SKM-1 (cell line): Measurements from ENCODE around the gene ZRANB3.
"Not testable (repeated sequence)": the region's sequence is repeated elsewhere in the genome, so short reads cannot be mapped to it uniquely, and the experiment has no call there.

ENCODE experiments used
- DNase-seq: peaks from one replicate; lab custom pipeline; 2025; ENCODE audit not compliant: unreplicated experiment; lab: John Stamatoyannopoulos, UW

Gene ZRANB3

GRCh38 chr2:135337071-135337470 lies 193.9 kb downstream of the ZRANB3 start:
- no peak for DNase-seq

- no peak for DNase-seq
Observed at GRCh38 chr2:135335256-135335655, 195.8 kb downstream of the ZRANB3 start.

- no peak for DNase-seq
Observed at GRCh38 chr2:135327146-135327545, 203.9 kb downstream of the ZRANB3 start.

- no peak for DNase-seq
Observed at GRCh38 chr2:135320465-135321355, 210.3 kb downstream of the ZRANB3 start.

DNA sequence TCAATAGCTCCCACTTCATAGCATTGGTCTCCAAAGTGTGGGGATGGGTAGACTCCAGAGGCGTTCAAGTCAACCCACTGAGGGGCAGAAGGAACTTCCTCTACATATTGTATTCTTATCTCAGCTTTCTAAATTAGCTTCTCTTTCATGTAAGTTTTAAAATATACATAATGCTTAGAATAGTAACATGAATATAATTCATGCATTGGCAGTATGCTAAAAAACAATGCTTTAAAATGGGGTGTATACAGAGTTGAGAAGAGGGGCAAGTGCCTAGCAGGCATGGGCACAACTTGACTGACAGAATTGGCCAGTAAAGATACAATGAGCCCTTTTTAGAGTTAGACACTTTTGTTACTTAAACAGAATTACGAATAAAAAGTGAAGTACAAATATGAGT lies 212.2 kb downstream of the ZRANB3 start:
- DNase-seq: no peak

- no peak for DNase-seq
Observed at GRCh38 chr2:135317375-135317774, 213.6 kb downstream of the ZRANB3 start.

DNA sequence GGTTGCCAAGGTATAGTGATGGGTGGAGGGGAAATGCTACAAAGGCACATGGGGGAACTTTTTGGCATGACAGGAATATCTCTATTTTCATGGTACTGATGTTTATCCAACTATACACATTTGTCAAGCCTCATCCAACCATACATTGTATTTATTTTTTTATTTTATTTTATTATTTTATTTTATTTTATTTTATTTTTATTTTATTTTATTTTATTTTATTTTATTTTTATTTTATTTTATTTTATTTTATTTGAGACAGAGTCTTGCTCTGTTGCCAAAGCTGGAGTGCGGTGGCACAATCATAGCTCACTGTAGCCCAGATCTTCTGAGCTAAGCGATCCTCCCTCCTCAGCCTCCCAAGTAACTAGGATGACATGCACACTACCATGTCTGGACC lies 219.1 kb downstream of the ZRANB3 start:
- DNase-seq: no peak

DNA sequence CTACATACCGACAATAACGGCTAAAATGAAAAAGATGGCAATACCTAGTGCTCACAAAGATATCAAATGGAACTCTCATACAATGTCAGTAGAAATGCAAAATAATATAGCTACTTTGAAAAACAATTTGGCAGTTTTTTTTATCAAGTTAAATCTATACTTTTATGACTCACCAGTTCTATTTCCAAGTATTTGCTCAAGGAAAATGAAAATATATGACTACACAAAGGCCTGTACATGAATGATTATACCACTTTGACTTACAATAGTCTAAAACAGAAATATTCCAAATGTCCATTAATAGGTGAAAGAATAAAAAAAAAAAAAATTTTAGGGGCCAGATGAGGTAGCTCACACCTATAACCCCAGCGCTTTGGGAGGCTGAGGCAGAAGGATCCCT lies 219.8 kb downstream of the ZRANB3 start:
- no peak for DNase-seq

DNA sequence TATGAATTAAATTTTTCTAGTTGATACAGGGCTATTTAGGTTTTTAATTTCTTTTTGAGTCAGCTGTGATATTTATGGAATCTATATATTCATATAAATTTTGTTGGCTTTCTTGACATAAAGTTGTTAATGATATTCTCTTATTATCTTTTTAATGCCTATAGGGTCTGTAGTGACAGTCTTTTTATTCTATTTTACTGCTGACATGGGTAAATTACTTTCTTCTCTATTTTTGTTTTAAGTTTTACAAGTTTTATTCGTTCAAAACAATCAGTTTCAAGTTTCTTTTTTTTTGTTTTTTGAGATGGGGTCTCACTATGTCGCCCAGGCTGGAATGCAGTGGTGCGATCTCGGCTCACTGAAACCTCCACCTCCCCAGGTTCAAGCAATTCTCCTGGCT lies 226.3 kb downstream of the ZRANB3 start:
- DNase-seq: no peak

DNA sequence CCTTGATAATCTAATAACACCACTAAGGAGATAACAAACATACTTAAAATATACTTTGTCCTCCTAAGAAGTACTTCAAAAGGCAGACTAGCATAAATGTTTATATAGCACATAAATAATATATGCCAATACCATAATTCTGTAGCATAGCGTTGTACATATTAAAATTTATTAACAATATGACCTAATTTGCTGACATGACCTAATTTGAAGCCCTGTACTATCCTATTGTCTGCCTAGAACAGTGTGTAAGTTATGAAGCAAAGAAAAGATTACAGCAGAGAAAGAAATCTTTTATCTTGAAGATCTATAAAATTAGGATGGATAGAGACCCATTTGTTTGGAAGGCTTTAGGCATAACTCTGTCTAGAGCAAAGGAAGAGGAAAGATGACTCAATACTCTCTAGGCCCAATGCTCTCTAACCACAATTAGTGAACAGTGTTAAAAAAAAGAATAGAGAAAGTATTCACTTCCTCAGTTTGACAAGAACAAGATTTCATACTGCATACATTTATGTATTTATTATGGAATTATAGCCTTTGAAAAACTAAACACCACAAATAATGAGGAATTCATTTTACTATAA lies 231.3 kb downstream of the ZRANB3 start:
- peak; percentile 20 for DNase-seq

- no peak for DNase-seq
Observed at GRCh38 chr2:135299165-135299564, 231.9 kb downstream of the ZRANB3 start.

- DNase-seq: not testable (repeated sequence)
Observed at GRCh38 chr2:135287121-135287520, 243.9 kb downstream of the ZRANB3 start.

DNA sequence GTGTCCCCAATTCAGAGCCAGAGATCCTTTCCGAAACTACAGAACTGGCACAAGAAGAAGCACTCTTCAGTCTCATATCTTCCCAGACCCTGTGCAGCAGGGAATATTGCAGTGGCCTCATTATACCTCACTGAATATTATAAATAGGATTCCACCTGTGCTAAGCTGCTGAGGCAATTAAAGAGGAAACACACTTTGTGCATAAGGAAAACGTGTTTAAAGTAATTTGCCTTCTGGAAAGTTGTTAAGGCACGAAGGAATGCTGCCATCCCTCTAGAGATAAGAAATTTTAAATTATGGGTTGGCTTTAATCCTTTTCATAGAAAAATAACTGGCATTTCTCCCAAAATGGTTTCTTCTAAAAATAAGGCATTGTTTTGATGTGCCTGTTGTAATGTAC lies 245.6 kb downstream of the ZRANB3 start:
- DNase-seq: no peak

DNA sequence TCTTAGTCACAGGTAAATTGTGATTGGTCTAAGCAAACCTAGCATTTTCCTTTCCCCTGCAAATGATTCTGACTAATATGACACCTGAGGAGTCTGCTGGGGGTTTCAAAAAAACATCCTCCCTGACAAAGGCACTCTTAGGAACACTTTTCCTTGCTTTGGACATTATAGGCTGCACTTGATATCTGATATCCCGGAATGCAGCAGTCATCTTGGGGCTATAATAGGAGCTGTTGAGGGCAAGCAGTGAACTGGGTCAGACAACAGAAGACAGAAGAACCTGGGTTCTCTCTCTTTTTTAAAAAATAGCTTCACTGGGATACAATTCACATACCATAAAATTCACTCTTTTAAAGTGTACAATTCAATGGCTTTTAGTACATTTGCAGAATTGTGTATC lies 249.6 kb downstream of the ZRANB3 start:
- no peak for DNase-seq

DNA sequence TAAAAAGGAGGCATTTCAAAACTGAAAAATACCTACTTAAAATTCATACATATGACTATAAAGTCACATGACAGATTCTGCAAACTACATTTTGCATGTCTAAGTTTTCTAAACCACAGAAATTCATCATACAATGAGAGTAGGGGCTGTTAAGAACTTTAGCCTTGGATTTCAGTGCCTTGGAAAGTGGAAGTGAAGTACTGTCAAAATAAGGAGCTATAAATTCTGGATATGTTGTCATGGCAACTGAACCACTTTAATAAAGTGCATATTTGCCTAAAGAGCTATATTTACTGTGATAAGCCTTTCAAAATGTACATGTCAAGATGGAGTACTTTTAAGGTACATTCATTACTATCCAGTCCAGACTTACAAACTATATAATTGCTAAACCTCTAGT lies 251.8 kb downstream of the ZRANB3 start:
- DNase-seq: no peak

- DNase-seq: no peak
Observed at GRCh38 chr2:135276525-135276924, 254.5 kb downstream of the ZRANB3 start.

- DNase-seq: no peak
Observed at GRCh38 chr2:135271006-135271405, 260.0 kb downstream of the ZRANB3 start.

GRCh38 chr2:135265960-135266490 lies 265.0 kb downstream of the ZRANB3 start:
- DNase-seq: no peak

- no peak for DNase-seq
Observed at GRCh38 chr2:135259123-135259522, 271.9 kb downstream of the ZRANB3 start.

- no peak for DNase-seq
Observed at GRCh38 chr2:135258193-135258592, 272.8 kb downstream of the ZRANB3 start.

DNA sequence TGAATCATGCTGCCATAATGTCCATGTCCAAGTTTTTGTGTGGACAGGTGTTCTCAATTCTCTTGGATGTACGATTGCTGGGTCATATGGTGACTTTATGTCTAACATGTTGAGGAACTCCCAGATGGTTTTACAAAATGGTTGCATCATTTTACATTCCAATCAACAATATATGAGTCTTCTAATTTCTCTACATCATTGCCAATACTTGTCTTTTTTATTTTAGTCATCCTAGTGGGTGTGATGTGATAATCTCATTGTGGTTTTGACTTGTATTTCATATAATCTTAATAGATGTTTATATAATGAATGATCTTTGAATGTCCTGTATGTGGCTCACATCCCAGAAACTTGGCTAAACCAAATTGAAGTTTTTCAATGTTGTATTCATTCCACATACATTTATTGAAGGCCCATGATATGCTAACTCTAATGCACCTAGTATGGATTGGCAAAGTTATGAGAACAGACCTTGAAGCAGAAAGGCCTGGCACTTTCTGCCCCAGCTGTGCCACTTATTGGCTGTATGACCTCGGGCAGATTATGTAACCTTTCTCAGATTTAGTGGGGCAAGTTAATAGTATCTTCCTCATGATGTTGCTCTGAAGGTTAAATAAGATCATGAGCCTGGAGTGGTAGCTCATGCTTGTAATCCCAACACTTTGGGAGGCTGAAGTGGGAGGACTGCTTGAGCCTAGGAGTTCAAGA lies 273.5 kb downstream of the ZRANB3 start:
- no peak for DNase-seq
